Astrocyte (in vitro differentiated cells and primary cell): ENCODE data around the gene RIN1. TPM values are rescaled to one million over a fixed set of nuclear protein-coding genes. Genes with fewer than 3 reads are reported as not detected.

Experiments
- DNase-seq: peaks from one replicate; pipeline ENCODE4 v3.0.0-alpha.2; 2010; ENCODE audit warnings: low read depth
- FAIRE-seq: peaks from 2 replicates; lab custom pipeline; 2011; peaks lifted over from hg19 to GRCh38; lab: Jason Lieb, UNC
- H2AFZ ChIP-seq: 2 replicates; pipeline ENCODE4 v1.6.0; 2012; ENCODE audit warnings: low read depth, low read length, inconsistent platforms
- H3K27ac ChIP-seq: 2 replicates; pipeline ENCODE4 v1.5.1; 2011; ENCODE audit warnings: low read depth, low read length, inconsistent platforms
- H3K27me3 ChIP-seq: 2 replicates; pipeline ENCODE4 v1.6.0; 2011; ENCODE audit warnings: low read length, inconsistent platforms; ENCODE audit not compliant: insufficient read depth
- H3K36me3 ChIP-seq: 2 replicates; pipeline ENCODE4 v1.5.1; 2011; ENCODE audit warnings: low read length, inconsistent platforms; ENCODE audit not compliant: insufficient read depth
- H3K4me1 ChIP-seq: 2 replicates; pipeline ENCODE4 v1.5.1; 2011; ENCODE audit warnings: low read length, inconsistent platforms; ENCODE audit not compliant: insufficient read depth
- H3K4me2 ChIP-seq: 2 replicates; pipeline ENCODE4 v1.6.0; 2012; ENCODE audit warnings: low read length, inconsistent platforms
- H3K4me3 ChIP-seq: 2 replicates; pipeline ENCODE4 v1.5.1; 2011; ENCODE audit warnings: low read depth, mild to moderate bottlenecking, low read length, inconsistent platforms; ENCODE audit not compliant: insufficient read depth
- H3K79me2 ChIP-seq: 2 replicates; pipeline ENCODE4 v1.6.0; 2012; ENCODE audit warnings: mild to moderate bottlenecking, low read length, inconsistent platforms; ENCODE audit not compliant: insufficient read depth
- H3K9ac ChIP-seq: 2 replicates; pipeline ENCODE4 v1.6.0; 2012; ENCODE audit warnings: mild to moderate bottlenecking, low read length, inconsistent platforms
- H3K9me3 ChIP-seq: 2 replicates; pipeline ENCODE4 v1.5.1; 2012; ENCODE audit warnings: low read depth, mild to moderate bottlenecking, low read length, inconsistent platforms; ENCODE audit not compliant: insufficient read depth
- H4K20me1 ChIP-seq: 2 replicates; pipeline ENCODE4 v1.6.0; 2012; ENCODE audit warnings: low read length, inconsistent platforms; ENCODE audit not compliant: insufficient read depth
- H3K27ac Mint-ChIP-seq: one replicate; pipeline ENCODE4 v1.8.0; 2021; ENCODE audit warnings: mild to moderate bottlenecking, mixed read lengths; ENCODE audit not compliant: unreplicated experiment
- H3K27me3 Mint-ChIP-seq: one replicate; pipeline ENCODE4 v1.8.0; 2021; ENCODE audit warnings: low read depth, mixed read lengths; ENCODE audit not compliant: unreplicated experiment
- H3K36me3 Mint-ChIP-seq: one replicate; pipeline ENCODE4 v1.8.0; 2021; ENCODE audit warnings: low read depth, mixed read lengths; ENCODE audit not compliant: unreplicated experiment
- H3K4me1 Mint-ChIP-seq: one replicate; pipeline ENCODE4 v1.8.0; 2021; ENCODE audit warnings: low read depth, mixed read lengths; ENCODE audit not compliant: unreplicated experiment
- H3K4me3 Mint-ChIP-seq: one replicate; pipeline ENCODE4 v1.8.0; 2021; ENCODE audit warnings: mild to moderate bottlenecking, moderate library complexity, mixed read lengths; ENCODE audit not compliant: unreplicated experiment
- H3K9me3 Mint-ChIP-seq: one replicate; pipeline ENCODE4 v1.8.0; 2021; ENCODE audit warnings: mild to moderate bottlenecking, mixed read lengths; ENCODE audit not compliant: unreplicated experiment
- EZH2 ChIP-seq: IDR thresholded peaks from 2 replicates; pipeline ENCODE4 v1.6.1; 2012; ENCODE audit warnings: mild to moderate bottlenecking, low read length, inconsistent platforms; ENCODE audit not compliant: insufficient read depth
- total RNA-seq: library from RNA; stranded (reverse); gene quantifications from 2 replicates; pipeline ENCODE4 v1.2.1, GENCODE V29; 2021
- TF ChIP-seq, protein P1 (sequence below): IDR thresholded peaks from 2 replicates; pipeline ENCODE4 v1.5.1; 2011; ENCODE audit warnings: low read depth, mild to moderate bottlenecking, inconsistent platforms, low read length, moderate library complexity; ENCODE audit not compliant: insufficient read depth

The RIN1 gene
- total RNA-seq, 1 donor from 2014 or later, result 12.0 TPM

DNA sequence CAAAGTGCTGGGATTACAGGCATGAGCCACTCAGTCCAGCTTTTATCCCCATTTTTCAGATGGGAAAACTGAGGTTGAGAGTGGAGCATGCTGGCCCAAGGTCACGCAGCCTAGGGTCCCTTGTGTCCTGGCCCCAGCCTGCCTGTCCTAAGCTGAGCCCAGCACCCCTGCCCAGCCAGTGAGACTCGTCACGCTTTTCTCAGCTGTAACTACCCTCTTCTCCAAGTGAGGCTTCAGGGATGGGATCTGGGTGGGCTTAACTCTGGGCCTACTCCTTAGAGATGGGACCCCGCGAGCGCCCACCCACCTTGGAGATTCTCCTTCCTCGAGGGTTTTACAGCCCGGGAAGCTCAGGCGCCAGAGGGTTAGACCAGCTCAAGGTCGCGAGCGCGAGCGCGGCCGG, 44.9 kb downstream of the RIN1 start:
- TF ChIP-seq EZH2, result no peak
- TF ChIP-seq, protein P1, sequence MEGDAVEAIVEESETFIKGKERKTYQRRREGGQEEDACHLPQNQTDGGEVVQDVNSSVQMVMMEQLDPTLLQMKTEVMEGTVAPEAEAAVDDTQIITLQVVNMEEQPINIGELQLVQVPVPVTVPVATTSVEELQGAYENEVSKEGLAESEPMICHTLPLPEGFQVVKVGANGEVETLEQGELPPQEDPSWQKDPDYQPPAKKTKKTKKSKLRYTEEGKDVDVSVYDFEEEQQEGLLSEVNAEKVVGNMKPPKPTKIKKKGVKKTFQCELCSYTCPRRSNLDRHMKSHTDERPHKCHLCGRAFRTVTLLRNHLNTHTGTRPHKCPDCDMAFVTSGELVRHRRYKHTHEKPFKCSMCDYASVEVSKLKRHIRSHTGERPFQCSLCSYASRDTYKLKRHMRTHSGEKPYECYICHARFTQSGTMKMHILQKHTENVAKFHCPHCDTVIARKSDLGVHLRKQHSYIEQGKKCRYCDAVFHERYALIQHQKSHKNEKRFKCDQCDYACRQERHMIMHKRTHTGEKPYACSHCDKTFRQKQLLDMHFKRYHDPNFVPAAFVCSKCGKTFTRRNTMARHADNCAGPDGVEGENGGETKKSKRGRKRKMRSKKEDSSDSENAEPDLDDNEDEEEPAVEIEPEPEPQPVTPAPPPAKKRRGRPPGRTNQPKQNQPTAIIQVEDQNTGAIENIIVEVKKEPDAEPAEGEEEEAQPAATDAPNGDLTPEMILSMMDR, result no peak
- Mint-ChIP-seq H3K9me3 (no peaks in the 10 kb centered on the region), H3K36me3 (peaks cover 6% of the 10 kb centered on the region), H3K4me3 (no peak overlapping the region), H3K27me3 (peaks cover 25% of the 10 kb centered on the region), H3K4me1 (peaks cover 13% of the 10 kb centered on the region), H3K27ac (no peak overlapping the region)
- FAIRE-seq, result no peak
- Histone ChIP-seq H3K27me3 (peaks cover 22% of the 10 kb centered on the region), H3K4me3 (no peak overlapping the region), H3K4me2 (peak overlapping the region; percentile 54), H3K9me3 (no peaks in the 10 kb centered on the region), H3K36me3 (peaks cover 7% of the 10 kb centered on the region), H3K79me2 (peaks cover 25% of the 10 kb centered on the region), H3K9ac (no peak overlapping the region), H4K20me1 (peaks cover 11% of the 10 kb centered on the region), H2AFZ (no peak overlapping the region), H3K27ac (no peak overlapping the region), H3K4me1 (peaks cover 22% of the 10 kb centered on the region)
- no peak for DNase-seq

GRCh38 chr11:66290330-66290621, 46.0 kb downstream of the RIN1 start:
- Histone ChIP-seq H3K4me3 (no peak overlapping the region), H3K9me3 (no peaks in the 10 kb centered on the region), H3K27ac (no peak overlapping the region), H4K20me1 (peaks cover 18% of the 10 kb centered on the region), H3K79me2 (peaks cover 35% of the 10 kb centered on the region), H3K4me2 (peak overlapping the region; percentile 87), H2AFZ (no peak overlapping the region), H3K36me3 (peaks cover 7% of the 10 kb centered on the region), H3K27me3 (peaks cover 22% of the 10 kb centered on the region), H3K4me1 (peaks cover 22% of the 10 kb centered on the region), H3K9ac (no peak overlapping the region)
- Mint-ChIP-seq H3K36me3 (peaks cover 6% of the 10 kb centered on the region), H3K27me3 (peaks cover 22% of the 10 kb centered on the region), H3K4me3 (peak overlapping the region; percentile 90), H3K9me3 (no peaks in the 10 kb centered on the region), H3K27ac (peak overlapping the region; percentile 55), H3K4me1 (peaks cover 16% of the 10 kb centered on the region)
- FAIRE-seq (no peak), DNase-seq (no peak)
- no peak for TF ChIP-seq EZH2
- TF ChIP-seq, protein P1, result no peak

- peaks cover 7% of the 10 kb centered on the region for H3K36me3 ChIP-seq
- Mint-ChIP-seq H3K27me3 (peaks cover 22% of the 10 kb centered on the region), H3K36me3 (peaks cover 6% of the 10 kb centered on the region), H3K9me3 (no peaks in the 10 kb centered on the region), H3K4me1 (peaks cover 16% of the 10 kb centered on the region), H3K27ac (peak overlapping the region; percentile 97), H3K4me3 (peak overlapping the region; percentile 90)
- no peaks in the 10 kb centered on the region for H3K9me3 ChIP-seq
- H2AFZ ChIP-seq, result peak overlapping the region; percentile 69
- DNase-seq (no peak), FAIRE-seq (no peak)
- peaks cover 22% of the 10 kb centered on the region for H3K27me3 ChIP-seq
- H3K4me2 ChIP-seq, result peak overlapping the region; percentile 87
- peak overlapping the region; percentile 97 for H3K27ac ChIP-seq
- H3K4me1 ChIP-seq, result peaks cover 22% of the 10 kb centered on the region
- peak overlapping the region; percentile 73 for H3K4me3 ChIP-seq
- H3K79me2 ChIP-seq, result peaks cover 39% of the 10 kb centered on the region
- H3K9ac ChIP-seq, result peak overlapping the region; percentile 94
- TF ChIP-seq, protein P1, result no peak
- no peak for TF ChIP-seq EZH2
- H4K20me1 ChIP-seq, result peaks cover 24% of the 10 kb centered on the region
These were observed 46.5 kb downstream of the RIN1 start for GRCh38 chr11:66289548-66290329.
